GM21737 (cell line): ENCODE results near the gene FAM53B.

Experiments
- ATAC-seq: cut with Tn5 transposase; IDR thresholded peaks from one replicate; pipeline ENCODE4 v1.9.1; 2021; ENCODE audit warnings: mild to moderate bottlenecking, moderate library complexity; ENCODE audit not compliant: unreplicated experiment

Gene FAM53B

GRCh38 chr10:124699471-124700292 is 44.5 kb downstream of the FAM53B start:
- no peak for ATAC-seq

GRCh38 chr10:124698545-124699469 is 45.4 kb downstream of the FAM53B start:
- ATAC-seq = no peak

- ATAC-seq = no peak
These were observed 46.2 kb downstream of the FAM53B start for GRCh38 chr10:124697837-124698544.

- no peak for ATAC-seq
These were observed 46.7 kb downstream of the FAM53B start for GRCh38 chr10:124697443-124697836.

GRCh38 chr10:124696446-124697392 is 47.5 kb downstream of the FAM53B start:
- peak; percentile 62 for ATAC-seq

- no peak for ATAC-seq
These were observed 48.9 kb downstream of the FAM53B start for GRCh38 chr10:124695259-124695658.

- no peak for ATAC-seq
These were observed 49.5 kb downstream of the FAM53B start for GRCh38 chr10:124694481-124695220.

- ATAC-seq = no peak
These were observed 50.3 kb downstream of the FAM53B start for GRCh38 chr10:124693801-124694416.

- no peak for ATAC-seq
These were observed 50.8 kb downstream of the FAM53B start for GRCh38 chr10:124693396-124693795.

GRCh38 chr10:124692100-124692446 is 52.1 kb downstream of the FAM53B start:
- ATAC-seq = no peak

GRCh38 chr10:124691421-124692099 is 52.6 kb downstream of the FAM53B start:
- no peak for ATAC-seq

GRCh38 chr10:124691002-124691401 is 53.2 kb downstream of the FAM53B start:
- no peak for ATAC-seq

- no peak for ATAC-seq
These were observed 54.2 kb downstream of the FAM53B start for GRCh38 chr10:124689911-124690498.

- ATAC-seq = peak; percentile 86
These were observed 55.1 kb downstream of the FAM53B start for GRCh38 chr10:124688889-124689670.

GRCh38 chr10:124688386-124688785 is 55.8 kb downstream of the FAM53B start:
- no peak for ATAC-seq

- no peak for ATAC-seq
These were observed 57.3 kb downstream of the FAM53B start for GRCh38 chr10:124686707-124687376.

- no peak for ATAC-seq
These were observed 58.9 kb downstream of the FAM53B start for GRCh38 chr10:124685261-124685660.
